Stimulated activated CD8-positive, alpha-beta memory T cell treated with anti-CD3 and anti-CD28 coated beads, Interleukin-4, amount 100 ng/mL, for 1 hour (primary cell): ENCODE data around the gene RRAGC.

Experiments
- DNase-seq, 2 donors: peaks; one replicate each; pipeline ENCODE4 v3.0.0-alpha.2; 2020; ENCODE audit warnings: low read depth in 2 of 2, low spot score in 1 of 2

The RRAGC gene, protein sequence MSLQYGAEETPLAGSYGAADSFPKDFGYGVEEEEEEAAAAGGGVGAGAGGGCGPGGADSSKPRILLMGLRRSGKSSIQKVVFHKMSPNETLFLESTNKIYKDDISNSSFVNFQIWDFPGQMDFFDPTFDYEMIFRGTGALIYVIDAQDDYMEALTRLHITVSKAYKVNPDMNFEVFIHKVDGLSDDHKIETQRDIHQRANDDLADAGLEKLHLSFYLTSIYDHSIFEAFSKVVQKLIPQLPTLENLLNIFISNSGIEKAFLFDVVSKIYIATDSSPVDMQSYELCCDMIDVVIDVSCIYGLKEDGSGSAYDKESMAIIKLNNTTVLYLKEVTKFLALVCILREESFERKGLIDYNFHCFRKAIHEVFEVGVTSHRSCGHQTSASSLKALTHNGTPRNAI

GRCh38 chr1:38859561-38860453 is at the start of gene RRAGC:
Gene RRAGC (minus strand): TSS chr1:38859772. CDS start chr1:38859646, 126 bp downstream.
- peak; percentile 97 for DNase-seq

DNA sequence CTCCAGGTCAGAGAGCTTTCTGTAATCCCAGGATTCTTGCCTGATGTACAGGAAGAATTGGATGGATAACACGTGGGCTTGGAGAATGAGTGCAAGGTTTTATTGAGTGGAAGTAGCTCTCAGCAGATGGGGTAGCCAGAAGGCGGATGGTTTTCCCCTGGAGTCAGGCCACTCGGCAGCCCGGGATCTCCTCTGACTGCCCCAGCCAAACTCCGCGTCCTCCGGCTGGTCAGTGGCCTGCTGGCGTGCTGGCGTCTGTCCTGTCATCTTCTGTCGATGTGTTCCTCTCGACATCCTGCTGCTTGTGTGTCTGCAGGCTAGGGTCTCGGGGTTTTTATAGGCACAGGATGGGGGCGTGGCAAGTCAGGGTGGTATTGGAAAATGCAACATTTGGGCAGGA is 49.2 kb upstream of the RRAGC start:
- DNase-seq, result no peak

GRCh38 chr1:38905985-38906384 is 46.4 kb upstream of the RRAGC start:
- DNase-seq, result no peak

DNA sequence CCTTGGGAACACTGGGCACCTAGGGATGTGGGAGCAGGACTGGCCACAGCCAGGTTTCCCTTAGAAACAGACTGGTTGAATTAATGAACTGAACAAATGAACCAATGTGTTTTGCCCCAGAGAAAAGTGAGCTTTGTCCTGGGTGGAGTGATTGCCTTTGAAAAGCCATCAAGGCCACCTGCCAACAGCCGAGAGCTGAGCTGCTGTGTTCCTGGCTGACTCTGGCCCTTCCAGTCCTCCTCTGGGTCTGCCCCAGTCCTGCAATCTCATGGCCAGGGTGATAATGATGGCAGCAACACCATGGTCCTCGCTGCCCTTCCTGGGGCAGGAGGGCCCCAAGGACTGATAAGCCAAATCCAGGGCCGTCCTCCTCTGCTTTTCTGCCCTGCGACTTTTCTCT is 40.0 kb upstream of the RRAGC start:
- DNase-seq, result no peak

DNA sequence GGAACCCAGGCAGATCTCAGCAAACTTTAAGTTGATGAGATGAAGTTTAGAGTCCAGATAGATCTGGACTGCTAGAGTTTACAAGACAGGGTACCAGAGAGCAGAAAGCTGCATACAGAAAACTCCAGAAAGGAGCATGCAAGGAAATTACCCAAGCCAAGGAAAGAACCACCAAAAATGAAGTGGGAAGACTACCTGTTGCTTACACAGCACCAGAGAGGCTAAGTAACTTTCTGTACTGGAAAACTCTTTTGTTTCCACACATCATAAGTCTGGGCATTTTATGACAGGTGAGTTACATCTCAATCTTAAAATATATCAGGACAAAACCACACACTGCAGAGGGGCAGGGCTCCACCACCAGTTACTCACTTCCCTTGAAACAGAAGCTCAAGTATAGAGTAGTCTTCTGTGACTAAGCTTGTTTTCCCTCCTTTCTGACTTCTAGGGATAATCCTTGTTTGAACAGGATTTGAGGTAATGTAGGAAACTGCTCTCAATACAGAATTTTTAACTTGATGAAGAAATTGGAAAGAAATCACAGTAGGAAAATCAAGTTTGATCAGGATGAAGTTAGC is 39.2 kb upstream of the RRAGC start:
- no peak for DNase-seq

DNA sequence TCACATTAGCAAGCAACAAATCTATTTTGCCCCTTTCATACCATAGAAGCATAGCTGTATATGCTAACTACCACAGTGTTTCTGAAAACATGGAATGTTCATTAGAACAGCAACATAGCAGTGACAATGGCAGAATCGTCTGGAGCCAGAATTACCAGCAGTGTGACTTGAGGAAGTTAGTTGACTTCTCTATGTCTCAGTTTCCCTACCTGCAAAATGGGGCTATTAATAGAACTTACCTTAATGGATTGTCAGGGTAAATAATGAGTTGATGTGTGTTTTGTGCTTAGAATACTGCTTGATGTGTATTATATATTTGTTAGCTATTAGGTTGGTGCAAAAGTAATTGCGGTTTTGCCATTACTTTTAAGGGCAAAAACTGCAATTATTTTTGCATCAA is 36.6 kb upstream of the RRAGC start:
- no peak for DNase-seq

- DNase-seq, result no peak
Measured at GRCh38 chr1:38892976-38893375, 33.4 kb upstream of the RRAGC start.

DNA sequence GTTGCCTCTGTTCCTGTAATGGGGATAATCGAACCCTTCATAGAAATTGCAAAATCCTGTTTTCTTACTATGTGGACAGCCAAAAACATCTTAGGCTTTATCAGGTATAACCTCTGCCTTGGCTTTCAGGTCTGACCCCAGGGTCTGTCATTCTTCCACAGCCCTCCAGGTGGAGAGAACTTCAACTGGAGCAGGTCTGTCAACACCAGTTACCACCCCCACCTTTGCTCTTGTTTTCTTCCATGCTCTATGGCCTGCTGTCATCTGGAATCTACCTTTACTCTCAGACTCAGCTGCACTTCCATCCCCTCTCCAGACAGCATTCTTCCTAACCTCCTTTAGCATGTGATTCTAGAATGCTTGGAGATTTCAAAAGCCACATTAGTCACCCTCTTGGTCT is 32.2 kb upstream of the RRAGC start:
- DNase-seq, result no peak

DNA sequence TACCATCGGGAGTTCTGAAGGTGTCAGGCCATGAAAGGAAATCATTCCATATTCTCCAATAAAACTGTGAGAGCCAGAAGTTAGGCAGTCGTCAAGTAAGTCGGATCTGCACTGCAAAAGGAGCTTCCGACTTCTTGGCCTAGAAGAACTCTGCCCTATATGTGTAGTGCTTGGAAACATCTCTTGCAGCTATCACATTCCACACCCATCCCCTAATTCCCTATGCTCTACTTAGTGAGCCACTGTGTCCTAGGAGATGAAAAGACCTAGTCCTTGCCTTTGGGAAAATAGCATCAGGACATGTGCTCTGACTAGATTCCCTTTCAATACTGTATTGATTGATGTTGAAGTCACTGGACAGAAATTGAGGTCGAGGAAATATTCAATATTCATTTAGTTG is 30.0 kb upstream of the RRAGC start:
- DNase-seq, result no peak

GRCh38 chr1:38888423-38889333 is 29.1 kb upstream of the RRAGC start:
- DNase-seq, result no peak

DNA sequence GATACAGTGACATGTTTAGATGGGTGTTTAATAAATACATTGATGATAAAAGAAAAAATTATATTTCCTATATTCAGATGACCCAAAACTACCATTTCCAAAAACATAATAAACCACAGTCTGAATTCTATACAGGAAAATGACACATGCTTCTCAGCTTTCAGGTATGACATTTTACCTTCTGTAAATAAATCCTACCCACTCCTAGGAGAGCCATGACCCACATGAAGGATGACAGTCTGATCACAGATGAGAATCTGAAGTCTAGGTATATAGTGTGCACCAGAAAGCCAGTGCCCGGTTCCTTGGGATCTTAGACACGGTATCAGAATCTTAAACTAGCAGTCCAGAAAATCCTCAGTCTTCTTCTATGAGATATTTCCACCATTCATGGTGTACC is 25.5 kb upstream of the RRAGC start:
- DNase-seq, result no peak

DNA sequence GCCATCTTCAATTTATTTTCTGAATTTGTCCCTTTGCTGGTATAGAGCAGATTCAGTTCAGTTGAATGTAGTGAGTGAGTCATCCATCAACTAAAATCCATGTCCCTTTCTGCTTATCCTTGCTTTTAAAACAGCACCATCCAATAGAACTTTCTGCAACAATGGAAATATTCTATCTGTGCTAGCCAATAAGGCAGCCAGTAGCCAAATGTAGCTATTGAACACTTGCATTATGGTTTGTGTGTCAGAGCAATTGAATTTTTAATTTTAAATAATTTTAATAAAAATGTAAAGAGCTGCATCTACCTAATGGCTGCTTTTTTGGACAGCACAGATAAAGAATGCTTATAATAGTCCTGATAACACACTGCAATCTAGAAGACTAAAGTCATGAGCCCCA is 21.9 kb upstream of the RRAGC start, which contains the start of gene GJA9:
GJA9 (minus strand) TSS at position 101 of the 400 bp plus-strand sequence. CDS start 5,489 bp downstream, outside the sequence.
- DNase-seq, result no peak

- DNase-seq, result no peak
Measured at GRCh38 chr1:38875811-38876210, 16.2 kb upstream of the RRAGC start.

- DNase-seq, result peak; percentile 86 to 95
Measured at GRCh38 chr1:38873027-38873969, 13.7 kb upstream of the RRAGC start, which contains the start of gene MYCBP. Gene MYCBP (minus strand): TSS chr1:38873348. CDS start chr1:38873305, 43 bp downstream.

DNA sequence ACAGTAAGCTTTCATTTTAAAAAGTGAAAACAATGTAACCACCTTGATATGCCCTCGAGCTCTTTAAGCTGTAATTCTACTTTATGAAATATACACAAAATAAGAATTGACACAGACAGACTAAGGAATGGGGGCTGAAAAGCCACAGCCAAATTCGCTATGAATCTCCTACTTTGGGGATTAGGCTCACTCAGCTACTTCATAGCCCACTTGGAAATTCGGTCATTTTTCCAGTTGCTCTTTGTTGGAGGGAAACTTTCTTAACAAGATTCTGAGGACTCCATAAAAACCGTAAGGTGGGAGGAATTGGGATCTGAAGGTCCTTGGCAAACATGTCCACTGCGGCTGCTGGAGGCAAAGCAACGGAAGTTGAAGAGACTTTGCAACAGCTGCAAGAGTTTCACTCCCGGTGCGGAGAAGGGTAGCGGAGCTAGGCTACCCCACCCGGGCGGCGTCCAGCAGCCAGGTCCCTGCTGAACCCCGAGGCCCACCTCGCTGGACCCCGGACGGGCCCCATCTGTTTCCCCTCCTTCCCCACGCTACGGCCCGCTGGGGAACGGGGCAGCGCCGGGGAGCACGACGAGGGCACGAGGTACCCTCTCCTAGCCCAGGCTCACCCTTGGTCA is 12.9 kb upstream of the RRAGC start:
- no peak for DNase-seq

- DNase-seq, result no peak
Measured at GRCh38 chr1:38870996-38871395, 11.4 kb upstream of the RRAGC start.

- DNase-seq, result no peak
Measured at GRCh38 chr1:38867208-38867607, 7.6 kb upstream of the RRAGC start.

DNA sequence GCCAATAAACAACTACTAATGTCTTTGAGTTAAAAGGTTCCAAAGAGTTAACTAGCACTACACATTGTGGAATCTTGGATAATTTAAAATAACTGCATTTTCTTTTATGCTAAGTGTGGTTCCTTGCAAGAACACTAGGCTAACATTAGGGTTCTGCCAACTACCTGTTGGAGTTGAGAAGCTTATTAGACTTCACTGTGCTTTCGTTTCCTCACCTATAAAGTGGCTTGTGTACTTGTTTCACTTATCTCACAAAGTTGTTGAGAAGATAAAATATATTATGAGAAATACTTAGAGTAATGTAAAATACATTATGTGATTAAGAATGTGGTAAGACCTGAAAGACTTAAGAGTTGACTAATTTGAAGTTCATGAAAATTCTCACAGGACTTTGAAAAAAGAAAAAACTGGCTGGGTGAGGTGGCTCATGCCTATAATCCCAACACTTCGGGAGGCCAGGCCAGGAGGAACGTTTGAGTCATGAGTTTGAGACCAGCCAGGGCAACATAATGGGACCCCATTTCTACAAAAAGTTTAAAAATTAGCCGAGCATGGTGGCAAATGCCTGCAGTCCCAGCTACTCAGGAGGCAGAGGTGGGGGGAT is 5.6 kb upstream of the RRAGC start:
- no peak for DNase-seq

- DNase-seq, result no peak
Measured at GRCh38 chr1:38860454-38860795, 853 bp upstream of the RRAGC start.
